T-helper 2 cell treated with Interferon-gamma antibody and Interleukin-4, amounts not matched to agents 5 μg/mL and 100 μg/mL, for 36 hours (primary cell): ENCODE results near the gene GSAP.
A peak's percentile ranks its signal among the peaks of the same experiment; 100 is the strongest.

ENCODE experiments used
- DNase-seq: peaks from one replicate; pipeline ENCODE4 v3.0.0; 2021; ENCODE audit warnings: low spot score
- H3K27ac Mint-ChIP-seq: one replicate; pipeline ENCODE4 v1.8.0; 2021; ENCODE audit warnings: mild to moderate bottlenecking, mixed read lengths
- H3K27me3 Mint-ChIP-seq: one replicate; pipeline ENCODE4 v1.8.0; 2021; ENCODE audit warnings: low read depth, mixed read lengths
- H3K36me3 Mint-ChIP-seq: one replicate; pipeline ENCODE4 v1.8.0; 2021; ENCODE audit warnings: low read depth, mixed read lengths
- H3K4me1 Mint-ChIP-seq: one replicate; pipeline ENCODE4 v1.8.0; 2021; ENCODE audit warnings: low read depth, mixed read lengths
- H3K4me3 Mint-ChIP-seq: one replicate; pipeline ENCODE4 v1.8.0; 2022; ENCODE audit warnings: mild to moderate bottlenecking, moderate library complexity, mixed read lengths
- H3K9me3 Mint-ChIP-seq: one replicate; pipeline ENCODE4 v1.8.0; 2021; ENCODE audit warnings: mixed read lengths

GSAP gene

GRCh38 chr7:77386165-77386822, 29.9 kb downstream of the GSAP start:
- H3K27me3 Mint-ChIP-seq = peaks cover 17% of the 10 kb centered on the region
- H3K36me3 Mint-ChIP-seq = peaks cover 3% of the 10 kb centered on the region
- peaks cover 3% of the 10 kb centered on the region for H3K4me1 Mint-ChIP-seq
- no peak overlapping the region for H3K4me3 Mint-ChIP-seq
- H3K9me3 Mint-ChIP-seq = no peaks in the 10 kb centered on the region
- H3K27ac Mint-ChIP-seq = no peak overlapping the region
- DNase-seq = no peak

- no peak for DNase-seq
- Mint-ChIP-seq H3K9me3 (no peaks in the 10 kb centered on the region), H3K27ac (no peak overlapping the region), H3K4me3 (no peak overlapping the region), H3K36me3 (peaks cover 2% of the 10 kb centered on the region), H3K4me1 (peaks cover 5% of the 10 kb centered on the region), H3K27me3 (peaks cover 32% of the 10 kb centered on the region)
Observed at GRCh38 chr7:77383333-77383740, 32.8 kb downstream of the GSAP start.

- Mint-ChIP-seq H3K9me3 (no peaks in the 10 kb centered on the region), H3K4me1 (peaks cover 4% of the 10 kb centered on the region), H3K27ac (no peak overlapping the region), H3K36me3 (peaks cover 2% of the 10 kb centered on the region), H3K4me3 (no peak overlapping the region), H3K27me3 (peaks cover 36% of the 10 kb centered on the region)
- DNase-seq = no peak
Observed at GRCh38 chr7:77382532-77382931, 33.6 kb downstream of the GSAP start.

- H3K4me1 Mint-ChIP-seq = peaks cover 2% of the 10 kb centered on the region
- no peak for DNase-seq
- H3K4me3 Mint-ChIP-seq = no peak overlapping the region
- peaks cover 32% of the 10 kb centered on the region for H3K27me3 Mint-ChIP-seq
- peaks cover 2% of the 10 kb centered on the region for H3K36me3 Mint-ChIP-seq
- H3K27ac Mint-ChIP-seq = no peak overlapping the region
- no peaks in the 10 kb centered on the region for H3K9me3 Mint-ChIP-seq
Observed at GRCh38 chr7:77378584-77378983, 37.6 kb downstream of the GSAP start.

GRCh38 chr7:77370606-77371005, 45.5 kb downstream of the GSAP start:
- Mint-ChIP-seq H3K36me3 (peaks cover 3% of the 10 kb centered on the region), H3K9me3 (peaks cover 4% of the 10 kb centered on the region), H3K27ac (no peak overlapping the region), H3K4me1 (peaks cover 2% of the 10 kb centered on the region), H3K27me3 (peaks cover 32% of the 10 kb centered on the region), H3K4me3 (no peak overlapping the region)
- no peak for DNase-seq

GRCh38 chr7:77368974-77369373, 47.2 kb downstream of the GSAP start:
- no peak for DNase-seq
- H3K36me3 Mint-ChIP-seq = peaks cover 3% of the 10 kb centered on the region
- peaks cover 41% of the 10 kb centered on the region for H3K27me3 Mint-ChIP-seq
- peaks cover 4% of the 10 kb centered on the region for H3K9me3 Mint-ChIP-seq
- no peak overlapping the region for H3K27ac Mint-ChIP-seq
- peaks cover 2% of the 10 kb centered on the region for H3K4me1 Mint-ChIP-seq
- H3K4me3 Mint-ChIP-seq = no peak overlapping the region

GRCh38 chr7:77367976-77368375, 48.2 kb downstream of the GSAP start:
- peaks cover 2% of the 10 kb centered on the region for H3K4me1 Mint-ChIP-seq
- H3K27me3 Mint-ChIP-seq = peaks cover 45% of the 10 kb centered on the region
- no peak overlapping the region for H3K4me3 Mint-ChIP-seq
- no peak for DNase-seq
- H3K27ac Mint-ChIP-seq = no peak overlapping the region
- H3K9me3 Mint-ChIP-seq = peaks cover 4% of the 10 kb centered on the region
- peaks cover 3% of the 10 kb centered on the region for H3K36me3 Mint-ChIP-seq

- no peak for DNase-seq
- Mint-ChIP-seq H3K27ac (no peak overlapping the region), H3K4me3 (no peak overlapping the region), H3K9me3 (peaks cover 4% of the 10 kb centered on the region), H3K4me1 (peaks cover 6% of the 10 kb centered on the region), H3K27me3 (peaks cover 51% of the 10 kb centered on the region), H3K36me3 (peaks cover 6% of the 10 kb centered on the region)
Observed at GRCh38 chr7:77362905-77363304, 53.2 kb downstream of the GSAP start.

- Mint-ChIP-seq H3K9me3 (no peaks in the 10 kb centered on the region), H3K4me3 (no peak overlapping the region), H3K27ac (no peak overlapping the region), H3K27me3 (peaks cover 54% of the 10 kb centered on the region), H3K36me3 (peaks cover 5% of the 10 kb centered on the region), H3K4me1 (peaks cover 12% of the 10 kb centered on the region)
- DNase-seq = no peak
Observed at GRCh38 chr7:77360969-77361368, 55.2 kb downstream of the GSAP start.

GRCh38 chr7:77360104-77360503, 56.0 kb downstream of the GSAP start:
- H3K4me3 Mint-ChIP-seq = no peak overlapping the region
- H3K4me1 Mint-ChIP-seq = peaks cover 16% of the 10 kb centered on the region
- peaks cover 5% of the 10 kb centered on the region for H3K36me3 Mint-ChIP-seq
- H3K27ac Mint-ChIP-seq = no peak overlapping the region
- H3K27me3 Mint-ChIP-seq = peaks cover 55% of the 10 kb centered on the region
- no peak for DNase-seq
- H3K9me3 Mint-ChIP-seq = no peaks in the 10 kb centered on the region

- peaks cover 58% of the 10 kb centered on the region for H3K27me3 Mint-ChIP-seq
- DNase-seq = no peak
- H3K27ac Mint-ChIP-seq = no peak overlapping the region
- H3K36me3 Mint-ChIP-seq = peaks cover 5% of the 10 kb centered on the region
- H3K9me3 Mint-ChIP-seq = no peaks in the 10 kb centered on the region
- no peak overlapping the region for H3K4me3 Mint-ChIP-seq
- H3K4me1 Mint-ChIP-seq = peaks cover 21% of the 10 kb centered on the region
Observed at GRCh38 chr7:77359599-77359998, 56.5 kb downstream of the GSAP start.

GRCh38 chr7:77354914-77355313, 61.2 kb downstream of the GSAP start:
- Mint-ChIP-seq H3K36me3 (peaks cover 5% of the 10 kb centered on the region), H3K4me1 (peaks cover 53% of the 10 kb centered on the region), H3K27me3 (peaks cover 37% of the 10 kb centered on the region), H3K9me3 (no peaks in the 10 kb centered on the region), H3K27ac (peak overlapping the region; percentile 24), H3K4me3 (peak overlapping the region; percentile 79)
- DNase-seq = no peak

GRCh38 chr7:77354484-77354883, 61.7 kb downstream of the GSAP start:
- H3K9me3 Mint-ChIP-seq = no peaks in the 10 kb centered on the region
- DNase-seq = no peak
- H3K27ac Mint-ChIP-seq = peak overlapping the region; percentile 24
- peak overlapping the region; percentile 79 for H3K4me3 Mint-ChIP-seq
- H3K27me3 Mint-ChIP-seq = peaks cover 33% of the 10 kb centered on the region
- H3K4me1 Mint-ChIP-seq = peaks cover 49% of the 10 kb centered on the region
- peaks cover 4% of the 10 kb centered on the region for H3K36me3 Mint-ChIP-seq

GRCh38 chr7:77353911-77354310, 62.2 kb downstream of the GSAP start:
- no peak for DNase-seq
- peaks cover 53% of the 10 kb centered on the region for H3K4me1 Mint-ChIP-seq
- H3K27ac Mint-ChIP-seq = peak overlapping the region; percentile 34
- H3K36me3 Mint-ChIP-seq = peaks cover 3% of the 10 kb centered on the region
- peak overlapping the region; percentile 79 for H3K4me3 Mint-ChIP-seq
- no peaks in the 10 kb centered on the region for H3K9me3 Mint-ChIP-seq
- H3K27me3 Mint-ChIP-seq = peaks cover 32% of the 10 kb centered on the region

GRCh38 chr7:77353407-77353721, 62.8 kb downstream of the GSAP start:
- peak overlapping the region; percentile 79 for H3K4me3 Mint-ChIP-seq
- H3K9me3 Mint-ChIP-seq = no peaks in the 10 kb centered on the region
- peaks cover 3% of the 10 kb centered on the region for H3K36me3 Mint-ChIP-seq
- peak overlapping the region; percentile 93 for H3K27ac Mint-ChIP-seq
- no peak for DNase-seq
- H3K27me3 Mint-ChIP-seq = peaks cover 33% of the 10 kb centered on the region
- H3K4me1 Mint-ChIP-seq = peaks cover 58% of the 10 kb centered on the region
